ENCODE measurements around the gene HSBP1. TPM values are rescaled to one million over a fixed set of nuclear protein-coding genes. Genes with fewer than 3 reads are reported as not detected.

The HSBP1 gene
- total and polyA plus RNA-seq, 2 donors (not counting 1 experiment from before 2014, with no cell fraction given): 135 to 184 TPM

DNA sequence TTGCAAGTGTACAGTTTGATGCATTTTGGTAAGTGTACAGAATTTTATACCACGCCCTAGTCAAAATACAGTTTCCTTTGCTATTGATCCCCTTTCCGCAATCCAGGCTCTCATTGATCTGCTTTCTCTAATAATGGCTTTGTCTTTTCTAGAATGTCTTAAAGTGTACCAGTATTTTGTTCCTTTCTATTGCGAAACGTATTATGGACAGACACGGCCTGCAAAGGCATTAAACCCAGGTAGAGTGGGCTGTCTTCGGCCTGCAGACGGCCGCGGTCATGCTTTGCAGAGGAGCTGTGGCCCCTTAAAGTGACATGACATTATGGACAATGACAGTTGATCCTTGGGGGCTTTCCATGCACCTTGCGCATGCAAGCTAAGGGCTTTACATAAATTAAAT, 15.9 kb upstream of the HSBP1 start:
- H3K4me1 ChIP-seq (ENCODE audit: control insufficient read depth, extremely low read depth, insufficient read depth, low read length): no peaks in the 10 kb centered on the region
- H3K27me3 ChIP-seq (ENCODE audit: control insufficient read depth, insufficient read depth, low read length): no peaks in the 10 kb centered on the region
- H3K4me3 ChIP-seq (replicated peaks in 1 of 4; ENCODE audit: control extremely low read depth in 1 of 4, insufficient read depth in 1 of 4, low read depth in 3 of 4, low read length in 4 of 4): no peak overlapping the region
- no peak overlapping the region for H3K4me2 ChIP-seq (ENCODE audit: extremely low read depth, insufficient read depth, low read length)
- H4K20me1 ChIP-seq (ENCODE audit: control insufficient read depth, extremely low read depth, insufficient read depth, low read length): no peaks in the 10 kb centered on the region
- no peak overlapping the region for H3K9ac ChIP-seq (ENCODE audit: insufficient read depth, low read length)
- H3K27ac ChIP-seq (ENCODE audit: insufficient read depth, low read length): no peak overlapping the region
- DNase-seq (ENCODE audit: low read depth in 2 of 2): no peak
- H3K9me3 ChIP-seq (ENCODE audit: control insufficient read depth, insufficient read depth, low read depth, low read length): no peaks in the 10 kb centered on the region
- TF ChIP-seq, protein P1, sequence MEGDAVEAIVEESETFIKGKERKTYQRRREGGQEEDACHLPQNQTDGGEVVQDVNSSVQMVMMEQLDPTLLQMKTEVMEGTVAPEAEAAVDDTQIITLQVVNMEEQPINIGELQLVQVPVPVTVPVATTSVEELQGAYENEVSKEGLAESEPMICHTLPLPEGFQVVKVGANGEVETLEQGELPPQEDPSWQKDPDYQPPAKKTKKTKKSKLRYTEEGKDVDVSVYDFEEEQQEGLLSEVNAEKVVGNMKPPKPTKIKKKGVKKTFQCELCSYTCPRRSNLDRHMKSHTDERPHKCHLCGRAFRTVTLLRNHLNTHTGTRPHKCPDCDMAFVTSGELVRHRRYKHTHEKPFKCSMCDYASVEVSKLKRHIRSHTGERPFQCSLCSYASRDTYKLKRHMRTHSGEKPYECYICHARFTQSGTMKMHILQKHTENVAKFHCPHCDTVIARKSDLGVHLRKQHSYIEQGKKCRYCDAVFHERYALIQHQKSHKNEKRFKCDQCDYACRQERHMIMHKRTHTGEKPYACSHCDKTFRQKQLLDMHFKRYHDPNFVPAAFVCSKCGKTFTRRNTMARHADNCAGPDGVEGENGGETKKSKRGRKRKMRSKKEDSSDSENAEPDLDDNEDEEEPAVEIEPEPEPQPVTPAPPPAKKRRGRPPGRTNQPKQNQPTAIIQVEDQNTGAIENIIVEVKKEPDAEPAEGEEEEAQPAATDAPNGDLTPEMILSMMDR (conservative IDR thresholded peaks at IDR 0.05 in 1 of 2, IDR thresholded peaks at IDR 0.05 in 1 of 2; ENCODE audit: low read depth in 1 of 2, low read length in 2 of 2): no peak
- no peak for TF ChIP-seq EZH2 (IDR thresholded peaks at IDR 0.05; ENCODE audit: low read length, missing control alignments)
- no peak overlapping the region for H2AFZ ChIP-seq (ENCODE audit: low read length)
- no peaks in the 10 kb centered on the region for H3K36me3 ChIP-seq (ENCODE audit: control insufficient read depth, insufficient read depth, low read length)
- H3K79me2 ChIP-seq (ENCODE audit: control insufficient read depth, insufficient read depth, low read length): no peaks in the 10 kb centered on the region

GRCh38 chr16:83792391-83792790, 15.4 kb upstream of the HSBP1 start:
- DNase-seq (ENCODE audit: low read depth in 2 of 2): no peak
- no peaks in the 10 kb centered on the region for H3K9me3 ChIP-seq (ENCODE audit: control insufficient read depth, insufficient read depth, low read depth, low read length)
- no peak overlapping the region for H3K4me2 ChIP-seq (ENCODE audit: extremely low read depth, insufficient read depth, low read length)
- TF ChIP-seq, protein P1 (conservative IDR thresholded peaks at IDR 0.05 in 1 of 2, IDR thresholded peaks at IDR 0.05 in 1 of 2; ENCODE audit: low read depth in 1 of 2, low read length in 2 of 2): no peak
- TF ChIP-seq EZH2 (IDR thresholded peaks at IDR 0.05; ENCODE audit: low read length, missing control alignments): no peak
- H3K27me3 ChIP-seq (ENCODE audit: control insufficient read depth, insufficient read depth, low read length): no peaks in the 10 kb centered on the region
- H3K36me3 ChIP-seq (ENCODE audit: control insufficient read depth, insufficient read depth, low read length): no peaks in the 10 kb centered on the region
- H3K27ac ChIP-seq (ENCODE audit: insufficient read depth, low read length): no peak overlapping the region
- H3K4me3 ChIP-seq (replicated peaks in 1 of 4; ENCODE audit: control extremely low read depth in 1 of 4, insufficient read depth in 1 of 4, low read depth in 3 of 4, low read length in 4 of 4): no peak overlapping the region
- H3K9ac ChIP-seq (ENCODE audit: insufficient read depth, low read length): no peak overlapping the region
- H3K4me1 ChIP-seq (ENCODE audit: control insufficient read depth, extremely low read depth, insufficient read depth, low read length): no peaks in the 10 kb centered on the region
- H4K20me1 ChIP-seq (ENCODE audit: control insufficient read depth, extremely low read depth, insufficient read depth, low read length): no peaks in the 10 kb centered on the region
- H3K79me2 ChIP-seq (ENCODE audit: control insufficient read depth, insufficient read depth, low read length): no peaks in the 10 kb centered on the region
- H2AFZ ChIP-seq (ENCODE audit: low read length): no peak overlapping the region

DNA sequence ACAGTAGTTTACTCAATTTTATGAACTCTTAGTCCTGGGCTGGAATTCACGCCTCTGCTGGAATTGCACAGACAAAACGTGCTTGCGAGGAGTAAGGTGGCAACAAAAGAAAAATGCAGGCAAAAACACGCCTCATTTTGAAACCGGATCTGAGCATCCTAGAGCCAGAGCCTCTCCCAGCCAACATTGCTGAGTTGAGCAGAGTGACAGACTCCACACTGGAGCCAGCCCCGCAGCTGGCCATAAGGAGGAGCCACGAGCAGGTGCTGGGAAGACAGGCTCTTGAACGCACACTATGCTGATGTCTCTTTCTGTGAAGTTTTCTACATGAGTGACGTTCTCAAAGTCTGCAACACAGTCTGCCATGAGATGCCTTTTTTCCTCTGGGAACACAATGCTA, 14.6 kb upstream of the HSBP1 start:
- no peak for DNase-seq (ENCODE audit: low read depth in 2 of 2)

More for the DNA sequence above, 14.6 kb upstream of the HSBP1 start:
- no peaks in the 10 kb centered on the region for H3K27me3 ChIP-seq (ENCODE audit: control insufficient read depth, insufficient read depth, low read length)
- H2AFZ ChIP-seq (ENCODE audit: low read length): no peak overlapping the region
- no peak overlapping the region for H3K9ac ChIP-seq (ENCODE audit: insufficient read depth, low read length)
- H3K4me1 ChIP-seq (ENCODE audit: control insufficient read depth, extremely low read depth, insufficient read depth, low read length): no peaks in the 10 kb centered on the region
- H3K79me2 ChIP-seq (ENCODE audit: control insufficient read depth, insufficient read depth, low read length): no peaks in the 10 kb centered on the region
- no peak overlapping the region for H3K4me2 ChIP-seq (ENCODE audit: extremely low read depth, insufficient read depth, low read length)
- TF ChIP-seq, protein P1 (conservative IDR thresholded peaks at IDR 0.05 in 1 of 2, IDR thresholded peaks at IDR 0.05 in 1 of 2; ENCODE audit: low read depth in 1 of 2, low read length in 2 of 2): no peak
- TF ChIP-seq EZH2 (IDR thresholded peaks at IDR 0.05; ENCODE audit: low read length, missing control alignments): no peak
- no peak overlapping the region for H3K4me3 ChIP-seq (replicated peaks in 1 of 4; ENCODE audit: control extremely low read depth in 1 of 4, insufficient read depth in 1 of 4, low read depth in 3 of 4, low read length in 4 of 4)
- no peaks in the 10 kb centered on the region for H4K20me1 ChIP-seq (ENCODE audit: control insufficient read depth, extremely low read depth, insufficient read depth, low read length)
- no peaks in the 10 kb centered on the region for H3K36me3 ChIP-seq (ENCODE audit: control insufficient read depth, insufficient read depth, low read length)
- no peak overlapping the region for H3K27ac ChIP-seq (ENCODE audit: insufficient read depth, low read length)
- H3K9me3 ChIP-seq (ENCODE audit: control insufficient read depth, insufficient read depth, low read depth, low read length): no peaks in the 10 kb centered on the region

Data from fibroblast of lung (primary cell).